ENCODE results near the gene SUGP1.
"Not testable (repeated sequence)": the region's sequence is repeated elsewhere in the genome, so short reads cannot be mapped to it uniquely, and the experiment has no call there.

The SUGP1 gene, protein sequence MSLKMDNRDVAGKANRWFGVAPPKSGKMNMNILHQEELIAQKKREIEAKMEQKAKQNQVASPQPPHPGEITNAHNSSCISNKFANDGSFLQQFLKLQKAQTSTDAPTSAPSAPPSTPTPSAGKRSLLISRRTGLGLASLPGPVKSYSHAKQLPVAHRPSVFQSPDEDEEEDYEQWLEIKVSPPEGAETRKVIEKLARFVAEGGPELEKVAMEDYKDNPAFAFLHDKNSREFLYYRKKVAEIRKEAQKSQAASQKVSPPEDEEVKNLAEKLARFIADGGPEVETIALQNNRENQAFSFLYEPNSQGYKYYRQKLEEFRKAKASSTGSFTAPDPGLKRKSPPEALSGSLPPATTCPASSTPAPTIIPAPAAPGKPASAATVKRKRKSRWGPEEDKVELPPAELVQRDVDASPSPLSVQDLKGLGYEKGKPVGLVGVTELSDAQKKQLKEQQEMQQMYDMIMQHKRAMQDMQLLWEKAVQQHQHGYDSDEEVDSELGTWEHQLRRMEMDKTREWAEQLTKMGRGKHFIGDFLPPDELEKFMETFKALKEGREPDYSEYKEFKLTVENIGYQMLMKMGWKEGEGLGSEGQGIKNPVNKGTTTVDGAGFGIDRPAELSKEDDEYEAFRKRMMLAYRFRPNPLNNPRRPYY

DNA sequence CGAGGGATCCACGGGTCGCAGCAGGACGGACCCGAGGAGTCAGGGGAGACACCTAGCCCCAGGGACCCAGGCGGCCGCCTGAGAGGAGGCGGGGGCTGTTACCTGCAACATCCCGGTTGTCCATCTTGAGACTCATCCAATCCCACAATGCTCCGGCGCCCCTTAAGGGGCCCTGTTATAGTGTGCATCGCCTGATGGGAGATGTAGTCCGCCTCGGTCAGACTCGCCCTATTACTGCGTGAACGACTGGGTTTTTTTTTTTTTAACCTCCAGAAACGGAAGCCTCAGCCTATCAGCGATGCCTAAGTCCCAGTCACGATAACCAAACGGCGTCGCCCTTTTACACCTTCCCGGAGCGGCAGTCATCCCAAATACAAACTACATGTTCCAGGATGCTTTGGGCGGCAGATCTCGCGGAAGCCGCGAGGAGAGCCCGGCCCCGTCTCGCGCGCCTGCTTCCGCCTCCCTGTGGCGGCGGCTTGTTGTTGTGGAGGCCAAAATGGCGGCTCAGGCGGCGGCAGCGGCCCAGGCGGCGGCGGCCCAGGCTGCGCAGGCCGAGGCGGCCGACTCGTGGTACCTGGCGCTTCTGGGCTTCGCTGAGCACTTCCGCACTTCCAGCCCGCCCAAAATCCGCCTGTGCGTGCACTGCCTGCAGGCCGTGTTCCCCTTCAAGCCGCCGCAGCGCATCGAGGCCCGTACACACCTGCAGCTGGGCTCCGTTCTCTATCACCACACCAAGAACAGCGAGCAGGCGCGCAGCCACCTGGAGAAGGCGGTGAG is at the start of gene SUGP1, which contains the start of gene MAU2:
SUGP1 (minus strand) TSS at position 149 of the 780 bp plus-strand sequence; CDS start at position 136, 13 bp downstream.
MAU2 (plus strand) TSS at position 469 of the 780 bp plus-strand sequence; CDS start at position 500, 31 bp downstream.
- DNase-seq, result peak; percentile 97

DNA sequence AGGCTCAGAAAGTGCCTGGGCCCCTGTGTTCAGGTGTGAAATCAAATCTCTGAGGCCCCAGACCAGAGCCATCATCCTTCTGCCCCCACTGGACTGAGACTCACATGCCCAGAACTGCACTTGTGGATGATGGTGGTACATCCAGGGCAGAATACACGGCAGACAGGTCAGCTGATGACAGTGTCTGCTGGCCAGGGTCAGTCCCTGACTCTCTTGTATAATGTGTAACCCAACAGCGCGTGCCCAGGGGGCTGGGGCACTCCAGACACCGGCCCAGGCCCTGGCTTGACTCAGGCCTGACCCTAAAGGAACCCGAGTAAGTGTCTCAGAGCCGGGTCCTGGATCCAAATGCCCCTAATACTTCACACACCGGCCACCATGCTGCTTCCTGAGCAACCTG is 47.8 kb upstream of the SUGP1 start:
- no peak for DNase-seq

DNA sequence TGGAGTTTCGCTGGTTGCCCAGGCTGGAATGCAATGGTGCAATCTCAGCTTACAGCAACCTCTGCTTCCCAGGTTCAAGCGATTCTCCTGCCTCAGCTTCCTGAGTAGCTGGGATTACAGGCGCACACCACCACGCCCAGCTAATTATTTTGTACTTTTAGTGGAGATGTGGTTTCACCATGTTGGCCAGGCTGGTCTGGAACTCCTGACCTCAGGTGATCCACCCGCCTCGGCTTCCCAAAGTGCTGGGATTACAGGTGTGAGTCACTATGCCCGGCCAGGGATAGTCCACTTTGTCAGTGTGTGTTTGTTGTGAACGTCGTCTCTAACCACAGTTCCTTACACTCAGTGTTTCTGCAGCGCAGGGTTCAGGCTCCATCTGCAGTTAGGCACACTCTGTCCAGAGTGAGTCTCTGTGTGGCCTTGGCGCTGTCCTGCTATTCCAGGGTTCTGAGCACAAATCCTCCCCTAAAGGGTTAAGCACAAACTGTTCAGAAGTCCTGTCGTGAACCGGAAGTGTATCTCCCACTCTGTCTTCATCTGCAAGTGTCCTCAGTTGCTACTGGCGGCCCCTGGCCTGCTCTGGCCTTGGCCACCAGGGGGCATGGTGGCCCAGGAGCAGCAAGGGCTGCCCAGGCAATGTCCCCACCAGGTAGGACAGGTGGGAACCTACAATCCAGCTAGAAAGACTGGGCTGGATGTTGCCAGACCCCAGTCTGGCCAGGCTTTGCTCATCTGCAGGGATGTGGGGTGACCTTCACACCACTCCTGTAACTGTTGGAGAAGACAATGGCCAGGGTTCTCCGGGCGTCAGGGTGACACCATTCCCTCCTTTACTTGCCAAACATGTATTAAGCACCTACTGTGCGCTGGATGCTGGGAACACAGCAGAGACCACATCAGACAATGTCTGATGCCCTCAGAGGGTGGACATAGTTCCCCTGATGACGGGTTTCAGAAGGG is 46.4 kb upstream of the SUGP1 start:
- peak; percentile 77 for DNase-seq

DNA sequence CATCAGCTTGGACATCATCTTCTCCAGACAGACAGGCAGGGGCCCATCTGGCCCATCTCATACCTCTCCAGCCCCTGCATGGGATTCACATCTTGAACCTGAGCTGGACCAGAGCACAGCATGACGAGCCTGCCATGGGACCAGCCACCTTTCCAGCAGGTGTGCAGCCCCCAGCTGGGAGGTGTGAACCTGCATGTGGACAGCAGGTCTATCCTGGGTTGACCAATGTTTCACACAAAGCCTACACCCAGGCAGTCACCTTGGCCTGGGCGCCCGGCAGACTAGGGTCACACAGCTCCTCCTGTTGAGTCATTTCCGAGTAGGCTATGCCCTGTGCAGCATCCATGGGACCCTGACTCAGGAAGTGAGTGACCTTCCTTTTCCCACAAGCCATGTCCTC is 41.8 kb upstream of the SUGP1 start:
- no peak for DNase-seq

DNA sequence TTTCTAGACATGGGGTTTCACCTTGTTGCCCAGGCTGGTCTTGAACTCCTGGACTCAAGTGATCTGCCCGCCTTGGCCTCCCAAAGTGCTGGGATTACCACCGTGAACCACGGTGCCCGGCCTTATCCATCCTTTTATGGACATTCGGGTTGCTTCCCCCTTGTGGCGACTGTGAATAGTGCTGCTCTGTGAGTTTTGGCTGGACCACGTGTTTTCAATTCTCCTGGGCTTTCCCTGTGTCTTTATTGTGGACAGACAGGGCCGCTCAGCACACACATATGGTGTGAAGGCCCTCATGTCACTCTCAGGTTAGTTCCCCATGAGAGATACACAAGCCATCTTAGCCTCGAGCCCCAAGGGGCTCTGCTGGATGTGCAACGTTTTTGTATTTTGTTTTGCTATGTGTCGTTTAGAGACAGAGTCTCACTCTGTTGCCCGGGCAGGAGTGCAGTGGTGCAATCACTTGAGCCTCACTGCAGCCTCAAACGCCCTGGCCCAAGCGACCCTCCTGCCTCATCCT is 40.8 kb upstream of the SUGP1 start:
- DNase-seq, result peak; percentile 80

DNA sequence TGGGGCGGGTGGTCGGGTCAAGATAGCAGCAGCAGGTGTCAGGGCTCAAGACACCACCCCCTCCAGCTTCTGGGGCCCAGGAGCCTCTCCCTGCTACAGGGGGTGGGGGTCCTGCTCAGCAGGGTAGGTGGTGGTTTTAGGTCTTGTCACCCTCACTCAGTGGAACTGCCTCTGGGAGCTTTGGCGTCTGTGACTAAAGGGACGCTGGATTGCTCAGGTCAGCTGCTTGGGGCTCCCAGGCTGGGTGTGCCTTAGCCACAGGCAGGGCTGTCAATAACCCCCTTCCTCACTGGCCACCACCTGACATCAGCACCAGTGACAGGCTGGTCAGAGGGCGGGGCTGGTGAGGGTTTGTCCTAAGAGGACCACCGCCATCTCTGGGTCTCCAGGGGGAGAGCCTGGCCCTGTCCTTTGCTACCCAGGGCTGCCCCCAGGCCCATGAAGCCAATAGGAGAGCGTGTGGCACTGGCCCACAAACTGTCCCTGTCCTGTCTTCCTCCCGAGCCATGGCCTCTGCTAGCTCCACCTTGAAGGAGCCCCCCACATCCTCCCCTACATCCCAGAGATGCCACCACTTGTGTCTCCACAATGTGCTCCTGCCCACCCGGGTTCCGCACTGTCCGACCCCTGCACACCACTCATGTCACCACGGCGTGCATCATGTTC is 36.7 kb upstream of the SUGP1 start:
- DNase-seq, result no peak

DNA sequence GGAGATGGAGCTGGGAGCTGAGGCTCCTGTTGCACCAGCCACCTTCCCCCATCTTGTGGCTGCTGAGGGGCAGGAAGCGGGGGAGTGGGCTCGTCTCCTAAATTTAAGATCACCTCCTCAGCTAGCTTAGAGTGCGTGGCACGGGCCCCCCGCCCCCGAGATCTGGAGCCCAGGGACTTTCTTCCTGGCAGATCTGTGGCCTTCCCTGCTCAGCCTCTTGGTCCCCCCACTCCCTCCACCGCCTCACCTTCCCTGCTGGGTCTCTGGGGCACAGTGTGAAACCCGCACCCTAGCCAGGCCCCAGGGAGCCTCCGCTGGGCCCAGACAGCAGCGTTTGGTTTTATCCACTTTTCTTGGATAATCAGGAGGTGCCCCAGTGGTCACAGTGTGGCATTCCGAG is 36.2 kb upstream of the SUGP1 start:
- DNase-seq, result no peak

DNA sequence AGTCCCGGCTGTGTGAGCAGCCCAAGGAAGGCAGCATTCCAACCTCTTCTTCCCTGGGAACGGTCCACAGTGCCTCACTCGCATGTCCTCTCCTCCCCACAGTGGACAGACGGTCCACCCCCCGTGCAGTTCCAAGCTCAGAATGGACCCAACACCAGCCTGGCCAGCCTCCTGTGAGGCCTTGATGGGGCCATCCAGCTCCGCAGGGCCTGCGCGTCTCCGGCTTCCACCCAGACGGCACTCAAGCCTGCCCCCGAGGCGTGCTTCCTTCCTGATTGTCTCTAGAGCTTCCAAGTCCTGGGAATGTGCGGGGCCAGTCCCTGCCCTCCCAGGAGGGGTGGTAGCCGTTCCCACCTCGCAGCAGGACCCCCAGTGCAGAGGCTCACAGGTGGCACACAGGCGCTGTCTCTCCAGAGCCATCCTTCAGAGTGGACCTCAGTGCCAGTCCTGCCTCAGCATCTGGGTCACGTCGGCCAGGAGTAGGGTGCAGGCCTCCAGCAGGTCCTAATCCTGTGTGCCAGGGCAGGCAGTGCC is 35.4 kb upstream of the SUGP1 start:
- DNase-seq, result no peak

DNA sequence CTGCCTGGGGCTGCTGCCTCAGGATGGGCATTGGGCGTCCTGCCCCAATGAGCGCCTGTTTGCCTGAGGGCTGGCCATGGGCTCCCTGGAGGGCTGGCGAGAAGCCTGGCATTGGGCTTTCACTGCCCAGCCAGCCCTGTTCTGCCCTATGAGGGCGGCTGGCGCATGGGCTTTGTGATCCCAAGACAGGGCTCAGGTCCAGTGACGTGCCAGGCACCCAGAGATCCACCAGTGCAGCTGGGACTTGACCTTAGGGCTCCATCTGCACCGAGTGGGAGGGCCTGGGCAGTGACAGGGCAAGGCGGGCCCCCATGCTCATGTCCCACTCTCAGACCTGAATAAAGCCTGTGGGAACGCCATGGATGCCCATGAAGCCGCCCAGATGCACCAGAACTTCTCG is 34.6 kb upstream of the SUGP1 start:
- DNase-seq, result no peak

DNA sequence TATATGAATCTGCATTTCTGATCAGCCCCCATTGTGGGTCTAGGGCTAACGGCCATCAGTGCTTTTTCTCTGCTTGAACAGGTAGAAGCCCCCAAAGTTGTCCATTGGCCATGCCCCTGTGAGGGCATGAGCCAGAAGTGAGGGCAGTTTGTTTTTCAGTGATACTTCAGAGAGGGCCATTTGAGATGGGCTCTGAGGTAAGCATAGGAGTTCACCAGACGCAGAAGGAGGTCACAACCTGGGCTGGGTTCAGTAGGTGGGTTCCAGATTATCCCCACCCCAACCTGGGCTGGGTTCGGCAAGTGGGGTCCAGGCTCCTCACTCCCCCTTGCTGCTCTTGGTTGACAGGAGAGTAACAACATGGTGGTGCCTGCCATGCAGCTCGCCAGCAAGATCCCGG is 33.7 kb upstream of the SUGP1 start:
- DNase-seq, result no peak

DNA sequence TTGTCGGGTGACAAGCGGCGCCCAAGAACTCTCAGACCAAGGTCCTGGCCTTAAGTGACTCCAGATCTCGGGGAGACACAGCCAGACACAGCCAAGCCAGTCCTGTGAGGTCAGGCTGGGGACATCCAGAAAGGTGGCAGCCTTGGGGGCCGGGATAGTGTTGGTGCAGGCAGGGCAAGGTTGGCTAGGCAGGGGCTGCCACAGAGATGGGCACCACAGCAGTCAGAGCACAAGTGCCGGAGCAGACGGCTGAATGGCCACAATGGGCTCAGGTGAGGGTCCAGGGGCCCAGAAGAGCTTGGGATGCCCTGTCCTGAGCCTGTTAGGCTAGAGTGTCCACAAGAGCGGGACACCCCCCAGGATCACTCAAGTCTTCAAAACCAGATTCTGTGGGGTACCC is 32.5 kb upstream of the SUGP1 start:
- DNase-seq, result no peak

DNA sequence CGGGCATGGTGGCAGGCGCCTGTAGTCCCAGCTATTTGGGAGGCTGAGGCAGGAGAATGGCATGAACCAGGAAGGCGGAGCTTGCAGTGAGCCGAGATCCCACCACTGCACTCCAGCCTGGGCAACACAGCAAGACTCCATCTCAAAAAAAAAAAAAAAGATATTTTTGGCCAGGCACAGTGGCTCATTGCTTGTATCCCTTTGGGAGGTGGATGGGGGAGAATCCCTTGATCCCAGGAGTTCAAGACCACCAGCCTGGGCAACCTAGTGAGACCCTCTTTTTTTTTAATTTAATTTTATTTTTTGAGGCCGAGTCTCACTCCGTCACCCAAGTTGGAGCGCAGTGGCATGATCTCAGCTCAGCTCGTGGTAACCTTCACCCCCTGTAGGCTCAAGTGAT is 30.4 kb upstream of the SUGP1 start:
- not testable (repeated sequence) for DNase-seq

DNA sequence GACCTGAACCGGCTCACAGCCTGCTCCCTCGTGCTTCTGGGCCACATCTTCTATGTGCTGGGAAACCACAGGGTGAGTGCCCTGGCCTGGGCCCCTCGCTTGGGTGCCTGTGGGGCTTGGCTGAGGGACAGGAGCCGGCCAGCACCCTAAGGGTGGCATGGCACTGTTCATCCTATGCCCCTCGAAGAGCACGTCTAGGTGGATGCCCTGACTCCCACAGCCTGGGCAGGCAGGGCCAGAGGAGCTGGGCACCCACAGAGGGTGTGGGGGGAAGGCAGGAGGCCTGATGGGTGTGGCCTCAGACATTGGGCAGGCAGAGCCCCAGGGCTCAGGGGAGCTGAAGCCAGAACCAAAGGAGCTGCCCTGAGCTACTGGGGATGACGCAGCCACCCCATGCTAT is 29.1 kb upstream of the SUGP1 start:
- DNase-seq, result no peak

DNA sequence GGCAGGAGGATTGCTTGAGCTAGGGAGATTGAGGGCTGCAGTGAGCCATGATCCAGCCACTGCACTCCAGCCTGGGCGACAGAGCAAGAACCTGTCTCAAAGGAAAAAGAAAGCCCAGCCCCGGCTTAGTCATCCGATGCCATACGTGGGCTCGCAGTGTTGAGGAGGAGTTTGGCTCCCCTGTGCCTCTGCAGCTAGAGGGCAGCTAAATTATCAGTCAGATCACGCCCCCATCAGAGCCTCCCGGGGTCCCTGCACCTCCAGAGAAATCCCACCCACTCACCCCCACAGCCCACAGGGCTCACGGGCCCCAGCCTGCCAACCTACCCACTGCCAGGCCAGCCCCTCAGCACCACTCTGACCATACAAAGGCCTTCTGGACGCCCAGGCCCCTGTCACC is 28.0 kb upstream of the SUGP1 start:
- no peak for DNase-seq

DNA sequence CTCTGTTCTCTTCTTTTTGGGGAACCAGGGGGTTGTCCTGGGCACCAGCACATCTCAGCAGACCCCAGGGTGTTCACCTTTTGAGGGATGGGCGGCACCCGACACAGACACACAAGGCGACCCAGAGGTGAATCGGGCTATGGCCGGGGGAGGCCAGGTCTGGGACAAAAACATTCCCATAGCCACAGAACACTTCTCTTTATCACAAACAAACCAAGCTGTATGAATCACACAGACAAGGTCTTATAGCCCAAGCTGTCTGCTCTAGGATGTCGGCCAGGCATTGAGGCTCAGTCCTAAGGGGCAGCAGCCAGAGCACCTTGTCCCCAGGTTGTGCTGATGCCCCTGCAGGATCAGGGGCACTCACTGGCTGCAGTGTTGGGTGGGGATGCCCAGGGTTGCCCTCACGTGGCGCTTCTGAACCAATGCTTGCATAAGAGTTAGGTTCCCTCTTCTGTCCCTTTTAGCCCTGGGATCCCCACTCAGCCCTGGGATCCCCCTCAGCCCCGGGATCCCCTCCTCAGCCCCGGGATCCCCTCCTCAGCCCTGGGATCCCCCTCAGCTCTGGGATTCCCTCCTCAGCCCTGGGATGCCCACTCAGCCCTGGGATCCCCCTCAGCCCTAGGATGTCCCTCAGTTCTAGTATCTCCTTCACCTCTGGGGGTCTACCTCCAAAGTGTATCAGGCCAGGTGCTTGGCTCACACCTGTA is 27.2 kb upstream of the SUGP1 start:
- no peak for DNase-seq

DNA sequence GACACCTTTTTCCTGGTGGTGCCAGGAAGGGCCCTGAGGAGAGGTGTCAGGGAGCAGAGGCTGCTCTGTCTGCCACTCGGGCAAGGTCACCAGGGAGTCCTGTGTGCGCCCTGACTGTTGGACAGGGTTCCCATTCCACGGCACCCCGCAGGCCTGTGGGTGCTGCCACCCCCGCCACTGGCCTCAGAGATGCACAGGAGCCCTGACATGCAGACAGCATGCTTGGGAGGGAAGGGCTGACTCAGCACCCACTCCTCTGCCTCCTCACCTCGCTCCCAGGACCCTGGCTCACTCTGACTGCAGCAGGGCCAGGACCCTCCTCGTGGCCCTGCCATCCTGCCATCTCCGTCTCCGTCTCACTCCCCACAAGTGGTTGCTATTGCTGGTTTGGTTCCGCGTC is 25.7 kb upstream of the SUGP1 start:
- no peak for DNase-seq

DNA sequence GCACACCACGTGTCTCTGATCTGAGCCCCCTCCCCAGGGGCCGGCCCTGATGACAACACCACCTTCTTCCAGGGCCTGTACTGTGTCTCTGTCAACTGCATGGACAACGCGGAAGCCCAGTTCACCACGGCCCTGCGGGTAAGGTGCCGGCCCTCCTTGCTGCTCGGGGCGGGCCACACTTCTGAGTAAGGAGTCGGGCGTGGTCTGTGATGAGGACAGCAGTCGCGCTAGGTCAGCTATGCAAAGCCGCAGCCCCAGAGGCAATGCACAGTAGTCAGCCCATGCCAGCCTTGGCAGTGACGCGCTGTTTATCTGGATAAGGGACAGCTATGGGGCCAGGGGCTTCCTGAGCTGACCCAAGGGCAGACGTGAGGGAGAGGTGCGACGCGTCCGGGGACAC is 24.9 kb upstream of the SUGP1 start:
- no peak for DNase-seq

DNA sequence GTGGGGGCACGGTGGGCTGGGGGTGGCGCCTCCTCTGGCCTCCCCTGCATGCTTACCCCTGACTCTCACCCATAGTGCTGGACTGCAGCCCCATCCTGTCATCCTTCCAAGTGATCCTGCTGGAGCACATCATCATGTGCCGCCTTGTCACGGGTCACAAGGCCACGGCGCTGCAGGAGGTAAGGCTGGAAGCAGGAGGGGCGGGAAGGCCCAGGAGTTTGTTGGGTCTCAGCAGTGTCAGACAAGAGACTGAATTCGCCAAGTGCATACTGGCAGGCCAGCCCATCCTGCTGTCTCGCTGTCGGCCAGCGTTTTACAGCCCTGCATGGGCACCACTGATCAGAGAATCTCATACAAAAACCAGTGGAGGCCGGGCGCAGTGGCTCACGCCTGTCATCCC is 23.5 kb upstream of the SUGP1 start:
- no peak for DNase-seq

DNA sequence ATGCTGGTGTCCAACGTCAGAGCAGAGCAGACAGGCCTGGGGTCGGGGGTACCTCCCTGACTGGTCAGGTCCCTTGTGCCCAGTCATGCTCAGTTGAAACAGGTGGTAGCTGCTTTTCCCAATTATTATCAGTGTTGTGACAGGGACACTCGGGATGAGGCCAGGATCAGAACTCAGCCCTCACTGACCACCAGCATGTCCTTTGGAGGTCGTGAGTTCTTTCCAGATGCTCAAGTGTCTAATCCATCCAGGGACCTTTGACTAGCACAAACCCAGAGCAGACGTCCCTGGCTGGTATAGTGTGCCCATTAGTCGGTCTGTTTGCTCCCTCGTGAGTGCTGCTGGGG is 22.7 kb upstream of the SUGP1 start:
- DNase-seq, result no peak

DNA sequence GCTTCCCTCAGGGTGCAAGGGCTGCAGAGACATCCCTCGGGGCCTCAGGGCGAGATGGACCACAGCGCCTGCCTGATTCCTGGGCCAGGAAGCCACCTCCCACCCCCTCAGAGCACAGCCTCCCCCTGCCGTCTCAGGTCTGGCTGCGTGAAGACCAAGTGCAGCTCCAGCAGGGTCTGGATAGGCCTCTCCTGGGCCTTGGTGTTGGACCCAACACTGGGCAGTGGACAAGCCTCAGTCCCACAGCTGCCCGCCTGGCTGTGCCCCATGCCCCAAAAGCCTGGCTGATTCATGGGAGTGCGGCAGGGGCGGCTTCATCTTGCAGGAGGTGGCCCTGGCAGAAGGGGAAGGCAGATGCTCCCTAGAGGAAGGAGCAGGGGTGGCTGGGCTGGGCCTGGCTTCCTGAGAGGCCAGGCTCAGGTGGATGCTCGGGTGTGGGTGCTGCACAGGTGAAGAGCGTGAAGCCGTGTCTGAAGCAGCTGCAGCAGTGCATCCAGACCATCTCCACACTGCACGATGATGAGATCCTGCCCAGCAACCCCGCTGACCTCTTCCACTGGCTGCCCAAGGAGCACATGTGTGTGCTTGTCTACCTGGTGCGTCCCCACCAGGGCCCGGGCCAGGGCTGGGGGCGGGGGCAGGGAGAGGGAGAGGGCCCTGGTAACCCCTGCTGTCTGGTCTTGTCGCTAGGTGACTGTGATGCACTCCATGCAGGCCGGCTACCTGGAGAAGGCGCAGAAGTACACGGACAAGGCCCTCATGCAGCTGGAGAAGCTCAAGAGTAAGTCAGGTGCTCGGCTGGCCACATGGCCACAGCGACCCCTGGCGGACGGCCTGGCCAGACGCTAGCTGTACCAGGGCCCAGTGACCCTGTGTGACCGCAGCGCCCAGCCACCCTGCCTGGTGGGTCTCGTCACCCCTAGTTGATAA is 22.0 kb upstream of the SUGP1 start:
- peak; percentile 30 for DNase-seq

Data from NCI-H2029 (cell line).